OCI-LY7 (cell line): ENCODE measurements around the gene MYO1B. TPM values are rescaled to one million over a fixed set of nuclear protein-coding genes. Genes with fewer than 3 reads are reported as not detected.

Experiments
- BruUV-seq: library from RNA; stranded (reverse); fragments of 400-500 nt; replicated peaks from 2 replicates; lab custom pipeline; 2021; lab: Mats Ljungman, UMichigan
- CTCF ChIA-PET: fragments of 300-600 bp; sonication (Branson Sonifier 250); formaldehyde crosslinking; loops from one replicate; lab custom pipeline; 2022; ENCODE audit warnings: antibody characterized with exemption; ENCODE audit not compliant: unreplicated experiment; lab: Charles Lee
- POLR2A ChIA-PET: fragments of 300-600 bp; sonication (Branson Sonifier 250); formaldehyde crosslinking; loops from one replicate; lab custom pipeline; 2022; ENCODE audit warnings: antibody characterized with exemption; lab: Charles Lee
- DNase-seq: peaks from one replicate; pipeline ENCODE4 v3.0.0-alpha.2; 2015; ENCODE audit warnings: low spot score
- H2AFZ ChIP-seq: fragments of 200-600 bp; sonication (generic), shearing (Covaris generic); 2 replicates; pipeline ENCODE4 v1.6.1; 2014; ENCODE audit warnings: mild to moderate bottlenecking, antibody characterized with exemption, low read length, moderate library complexity
- H3K27ac ChIP-seq: fragments of 200-600 bp; sonication (generic); 2 replicates; pipeline ENCODE4 v1.5.1; 2014; ENCODE audit warnings: mixed run types, low read depth, mild to moderate bottlenecking, moderate library complexity, low read length, inconsistent platforms; ENCODE audit not compliant: poor library complexity, severe bottlenecking
- H3K36me3 ChIP-seq: fragments of 200-600 bp; sonication (generic); 2 replicates; pipeline ENCODE4 v1.6.1; 2014; ENCODE audit warnings: mild to moderate bottlenecking, antibody characterized with exemption, low read length, moderate library complexity, mixed read lengths; ENCODE audit not compliant: insufficient read depth
- H3K4me1 ChIP-seq: fragments of 200-600 bp; sonication (generic); 2 replicates; pipeline ENCODE4 v1.5.1; 2014; ENCODE audit warnings: mild to moderate bottlenecking, low read length; ENCODE audit not compliant: insufficient read depth, poor library complexity, severe bottlenecking
- H3K4me2 ChIP-seq: fragments of 200-600 bp; sonication (generic); 2 replicates; pipeline ENCODE4 v1.6.1; 2014; ENCODE audit warnings: mild to moderate bottlenecking, low read length
- H3K4me3 ChIP-seq: fragments of 200-600 bp; sonication (generic); 2 replicates; pipeline ENCODE4 v1.5.1; 2014; ENCODE audit warnings: mild to moderate bottlenecking, low read depth, low read length; ENCODE audit not compliant: poor library complexity, severe bottlenecking
- H3K79me2 ChIP-seq: fragments of 200-600 bp; sonication (generic); 2 replicates; pipeline ENCODE4 v1.6.1; 2016; ENCODE audit warnings: low read depth, mild to moderate bottlenecking, low read length, moderate library complexity, mixed read lengths; ENCODE audit not compliant: insufficient read depth
- H3K9me2 ChIP-seq: fragments of 200-600 bp; sonication (generic); 2 replicates; pipeline ENCODE4 v1.6.1; 2016; ENCODE audit warnings: mild to moderate bottlenecking, low read length, mixed read lengths; ENCODE audit not compliant: insufficient read depth
- H3K9me3 ChIP-seq: fragments of 200-600 bp; sonication (generic); 2 replicates; pipeline ENCODE4 v1.6.1; 2014; ENCODE audit warnings: mild to moderate bottlenecking, mixed run types, low read length, mixed read lengths
- H4K20me1 ChIP-seq: fragments of 200-600 bp; sonication (generic); 2 replicates; pipeline ENCODE4 v1.6.1; 2014; ENCODE audit warnings: mild to moderate bottlenecking, antibody characterized with exemption, low read length, moderate library complexity, mixed read lengths; ENCODE audit not compliant: insufficient read depth
- CTCF ChIP-seq: fragments of 200-600 bp; sonication (generic); conservative IDR thresholded peaks from 2 replicates; pipeline ENCODE4 v1.5.1; 2014; ENCODE audit warnings: mild to moderate bottlenecking, antibody characterized with exemption, low read length, moderate library complexity, mixed read lengths
- EZH2phosphoT487 ChIP-seq: fragments of 200-600 bp; sonication (generic); IDR thresholded peaks from 2 replicates; pipeline ENCODE4 v1.6.1; 2018; ENCODE audit warnings: low read depth, borderline replicate concordance, mild to moderate bottlenecking, mixed run types, antibody characterized with exemption, low read length, moderate library complexity, mixed read lengths
- intact Hi-C: fragments of 100-400 bp; cut with micrococcal nuclease; formaldehyde crosslinking; loops from one replicate; pipeline ENCODE4 v1.10.0; 2022; ENCODE audit not compliant: unreplicated experiment
- total RNA-seq, 2 experiments: library from RNA; depleted of rRNA in 1 of 2; stranded (reverse); fragments of >200 nt in 1 of 2; shearing (Covaris generic) in 1 of 2; gene quantifications; 2 replicates each; pipeline ENCODE4 v1.2.3, GENCODE V29; 2014 to 2022

The MYO1B gene
- total RNA-seq, 2 experiments from 2014 or later, result not detected

- Histone ChIP-seq H2AFZ (no peak overlapping the region), H3K4me3 (no peak overlapping the region), H3K79me2 (no peaks in the 10 kb centered on the region), H3K4me1 (no peaks in the 10 kb centered on the region), H4K20me1 (no peaks in the 10 kb centered on the region; the same call in 1 of the 2 replicates), H3K36me3 (no peaks in the 10 kb centered on the region), H3K9me3 (no peaks in the 10 kb centered on the region), H3K9me2 (no peaks in the 10 kb centered on the region), H3K27ac (no peak overlapping the region), H3K4me2 (no peak overlapping the region)
- BruUV-seq, result no TSS peak
- intact Hi-C loops, result no loop called here
- TF ChIP-seq EZH2phosphoT487 (no peak), CTCF (no peak)
- no peak for DNase-seq
- ChIA-PET POLR2A (no interaction called here), CTCF (no interaction called here)
Measured at GRCh38 chr2:191289049-191289448, 43.8 kb downstream of the MYO1B start.

- no TSS peak for BruUV-seq
- Histone ChIP-seq H3K9me2 (no peaks in the 10 kb centered on the region), H3K4me3 (no peak overlapping the region), H3K27ac (no peak overlapping the region), H2AFZ (no peak overlapping the region), H4K20me1 (no peaks in the 10 kb centered on the region), H3K9me3 (no peaks in the 10 kb centered on the region), H3K79me2 (no peaks in the 10 kb centered on the region), H3K4me1 (no peaks in the 10 kb centered on the region), H3K4me2 (no peak overlapping the region), H3K36me3 (no peaks in the 10 kb centered on the region)
- CTCF ChIA-PET, result no interaction called here
- POLR2A ChIA-PET, result no interaction called here
- intact Hi-C loops, result no loop called here
- no peak for DNase-seq
- TF ChIP-seq CTCF, result no peak
- no peak for TF ChIP-seq EZH2phosphoT487
Measured at GRCh38 chr2:191291471-191291870, 46.3 kb downstream of the MYO1B start.

- H3K9me2 ChIP-seq, result no peaks in the 10 kb centered on the region
- TF ChIP-seq EZH2phosphoT487 (no peak), CTCF (no peak)
- BruUV-seq, result no TSS peak
- no peak overlapping the region for H3K4me3 ChIP-seq
- no peak overlapping the region for H3K4me2 ChIP-seq
- no peak for DNase-seq
- ChIA-PET CTCF (no interaction called here), POLR2A (interaction anchor here (0.5 kb wide), 1 partner anchor 1498 kb away, joined by 3 read pairs; no protein-coding TSS in a partner anchor)
- no peaks in the 10 kb centered on the region for H3K36me3 ChIP-seq
- H3K9me3 ChIP-seq, result no peaks in the 10 kb centered on the region
- no peaks in the 10 kb centered on the region for H4K20me1 ChIP-seq
- H3K79me2 ChIP-seq, result no peaks in the 10 kb centered on the region
- intact Hi-C loops, result no loop called here
- H2AFZ ChIP-seq, result no peak overlapping the region
- H3K4me1 ChIP-seq, result no peaks in the 10 kb centered on the region
- H3K27ac ChIP-seq, result no peak overlapping the region
Measured at GRCh38 chr2:191292869-191293268, 47.7 kb downstream of the MYO1B start.
